ENCODE measurements around the gene EVL.

DNA sequence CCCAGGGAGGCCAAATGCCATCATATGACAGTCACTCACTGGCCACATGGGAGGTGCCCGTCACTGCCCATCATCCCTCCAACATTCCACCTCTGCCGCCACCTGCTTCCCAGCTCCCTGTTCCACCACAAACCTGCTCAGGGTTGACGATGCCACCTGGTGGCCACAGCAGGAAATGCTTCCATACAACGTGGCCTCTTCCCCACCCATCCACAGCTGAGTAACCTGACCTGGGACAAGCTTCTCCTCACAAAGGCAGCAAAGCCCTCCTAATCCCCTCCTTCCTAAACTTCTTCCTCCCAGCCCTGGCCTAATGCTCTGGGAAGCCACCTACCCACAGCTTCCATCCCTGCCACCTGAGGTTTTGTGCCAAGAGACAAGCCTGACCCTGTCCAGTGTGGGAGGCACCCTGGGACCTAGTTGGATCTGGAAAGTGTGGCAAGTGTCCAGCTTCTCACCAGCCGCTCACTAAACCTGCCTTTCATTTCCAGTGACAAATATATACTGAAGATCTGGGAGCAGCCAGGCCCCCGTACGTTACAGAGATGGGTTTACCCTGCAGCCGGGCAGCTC is 89.9 kb downstream of the EVL start:
- TF ChIP-seq SUZ12 (IDR thresholded peaks at IDR 0.05; ENCODE audit: extremely low read depth, insufficient read depth, insufficient read length) (no peak), YY1 (IDR thresholded peaks at IDR 0.05; ENCODE audit: insufficient read depth, insufficient read length) (no peak)
